GM23338 (cell line): ENCODE measurements around the gene TTYH3.

ENCODE experiments used
- EZH2 ChIP-seq: fragments of 200-600 bp; sonication (generic); IDR thresholded peaks from one replicate; pipeline ENCODE4 v1.8.0; 2017; ENCODE audit warnings: antibody characterized with exemption, mild to moderate bottlenecking, low read depth; ENCODE audit not compliant: unreplicated experiment
- POLR2AphosphoS5 ChIP-seq: IDR thresholded peaks from 2 replicates; pipeline ENCODE4 v1.6.1; 2016; ENCODE audit warnings: antibody characterized with exemption, low read depth
- TF ChIP-seq, protein P1 (sequence below), 2 experiments: fragments of 200-600 bp in 1 of 2; sonication (generic) in 1 of 2; conservative IDR thresholded peaks; 2 replicates each; pipeline versions ENCODE4 v1.5.1 to v1.6.1; 2016 to 2017; ENCODE audit warnings: antibody characterized with exemption in 2 of 2, low read depth in 2 of 2, mild to moderate bottlenecking in 2 of 2, moderate library complexity in 1 of 2

DNA sequence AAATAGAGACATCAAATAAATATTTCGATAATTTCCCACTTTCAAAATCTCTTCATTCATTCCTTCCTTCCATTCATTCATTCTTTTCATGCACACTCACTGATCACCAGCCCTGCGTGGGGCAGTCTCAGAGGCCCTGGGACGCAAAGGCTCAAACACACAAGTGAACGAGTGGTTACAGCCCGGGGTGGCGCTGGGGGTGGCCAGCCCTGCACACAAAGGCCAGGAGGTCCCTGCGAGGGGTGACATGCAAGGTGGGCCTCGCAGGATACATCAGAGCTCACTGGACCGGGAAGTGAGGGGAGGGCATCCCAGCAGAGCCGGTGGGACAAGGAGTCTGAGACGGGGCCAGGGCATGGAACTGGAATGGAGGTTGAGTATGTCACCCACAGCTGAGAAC is 29.9 kb upstream of the TTYH3 start:
- TF ChIP-seq, protein P1, sequence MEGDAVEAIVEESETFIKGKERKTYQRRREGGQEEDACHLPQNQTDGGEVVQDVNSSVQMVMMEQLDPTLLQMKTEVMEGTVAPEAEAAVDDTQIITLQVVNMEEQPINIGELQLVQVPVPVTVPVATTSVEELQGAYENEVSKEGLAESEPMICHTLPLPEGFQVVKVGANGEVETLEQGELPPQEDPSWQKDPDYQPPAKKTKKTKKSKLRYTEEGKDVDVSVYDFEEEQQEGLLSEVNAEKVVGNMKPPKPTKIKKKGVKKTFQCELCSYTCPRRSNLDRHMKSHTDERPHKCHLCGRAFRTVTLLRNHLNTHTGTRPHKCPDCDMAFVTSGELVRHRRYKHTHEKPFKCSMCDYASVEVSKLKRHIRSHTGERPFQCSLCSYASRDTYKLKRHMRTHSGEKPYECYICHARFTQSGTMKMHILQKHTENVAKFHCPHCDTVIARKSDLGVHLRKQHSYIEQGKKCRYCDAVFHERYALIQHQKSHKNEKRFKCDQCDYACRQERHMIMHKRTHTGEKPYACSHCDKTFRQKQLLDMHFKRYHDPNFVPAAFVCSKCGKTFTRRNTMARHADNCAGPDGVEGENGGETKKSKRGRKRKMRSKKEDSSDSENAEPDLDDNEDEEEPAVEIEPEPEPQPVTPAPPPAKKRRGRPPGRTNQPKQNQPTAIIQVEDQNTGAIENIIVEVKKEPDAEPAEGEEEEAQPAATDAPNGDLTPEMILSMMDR (conservative IDR thresholded peaks at IDR 0.05; ENCODE audit: low read depth in 2 of 2) = no peak
- TF ChIP-seq POLR2AphosphoS5 (no peak), EZH2 (no peak)
